OCI-LY1 (cell line): ENCODE results near the gene PRPF19.

ENCODE experiments used
- H2AFZ ChIP-seq: fragments of 200-600 bp; sonication (generic), shearing (Covaris generic); 2 replicates; pipeline ENCODE4 v1.6.0; 2014; ENCODE audit warnings: antibody characterized with exemption, mild to moderate bottlenecking, low read length
- H3F3A ChIP-seq: fragments of 200-600 bp; sonication (generic), shearing (Covaris generic); 2 replicates; pipeline ENCODE4 v1.6.0; 2014; ENCODE audit warnings: mild to moderate bottlenecking, antibody characterized with exemption, low read length, moderate library complexity; ENCODE audit not compliant: insufficient read depth
- H3K27ac ChIP-seq: fragments of 200-600 bp; sonication (generic); 2 replicates; pipeline ENCODE4 v1.5.1; 2014; ENCODE audit warnings: low read length, mixed run types, mild to moderate bottlenecking, low read depth; ENCODE audit not compliant: poor library complexity, severe bottlenecking
- H3K27me3 ChIP-seq: fragments of 200-600 bp; sonication (generic); 2 replicates; pipeline ENCODE4 v1.6.0; 2014; ENCODE audit warnings: antibody characterized with exemption, mild to moderate bottlenecking, low read length, moderate library complexity; ENCODE audit not compliant: insufficient read depth
- H3K36me3 ChIP-seq: fragments of 200-600 bp; sonication (generic); 2 replicates; pipeline ENCODE4 v1.6.1; 2014; ENCODE audit warnings: mild to moderate bottlenecking, antibody characterized with exemption, low read length, moderate library complexity, mixed read lengths; ENCODE audit not compliant: insufficient read depth
- H3K4me1 ChIP-seq: fragments of 200-600 bp; sonication (generic); 2 replicates; pipeline ENCODE4 v1.5.1; 2014; ENCODE audit warnings: mild to moderate bottlenecking, low read length, moderate library complexity; ENCODE audit not compliant: insufficient read depth, severe bottlenecking
- H3K4me2 ChIP-seq: fragments of 200-600 bp; sonication (generic), shearing (Covaris generic); 2 replicates; pipeline ENCODE4 v1.6.1; 2014; ENCODE audit warnings: low read length
- H3K4me3 ChIP-seq: fragments of 200-600 bp; sonication (generic); 2 replicates; pipeline ENCODE4 v1.5.1; 2014; ENCODE audit warnings: low read length, low read depth, mild to moderate bottlenecking, mixed read lengths; ENCODE audit not compliant: poor library complexity, severe bottlenecking
- H3K79me2 ChIP-seq: fragments of 200-600 bp; shearing (Covaris generic); 2 replicates; pipeline ENCODE4 v1.6.1; 2016; ENCODE audit warnings: mixed run types, low read length, mixed read lengths; ENCODE audit not compliant: insufficient read depth
- H3K9ac ChIP-seq: fragments of 200-600 bp; sonication (generic), shearing (Covaris generic); 2 replicates; pipeline ENCODE4 v1.6.1; 2014; ENCODE audit warnings: mild to moderate bottlenecking, low read length, mixed read lengths
- H3K9me2 ChIP-seq: fragments of 200-600 bp; sonication (generic), shearing (Covaris generic); 2 replicates; pipeline ENCODE4 v1.6.1; 2014; ENCODE audit warnings: low read depth, mild to moderate bottlenecking, low read length, mixed read lengths
- H3K9me3 ChIP-seq: fragments of 200-600 bp; shearing (Covaris generic); 2 replicates; pipeline ENCODE4 v1.6.1; 2014; ENCODE audit warnings: low read length, mixed read lengths
- H4K20me1 ChIP-seq: fragments of 200-600 bp; sonication (generic), shearing (Covaris generic); 2 replicates; pipeline ENCODE4 v1.6.0; 2016; ENCODE audit warnings: mild to moderate bottlenecking, low read length; ENCODE audit not compliant: insufficient read depth
- EZH2 ChIP-seq: fragments of 200-600 bp; sonication (generic), shearing (Covaris generic); IDR thresholded peaks from 2 replicates; pipeline ENCODE4 v1.8.0; 2017; ENCODE audit warnings: borderline replicate concordance, mixed run types, mild to moderate bottlenecking, antibody characterized with exemption, low read length, moderate library complexity, mixed read lengths
- TF ChIP-seq, protein P1 (sequence below): fragments of 200-600 bp; sonication (generic), shearing (Covaris generic); IDR thresholded peaks from 2 replicates; pipeline ENCODE4 v1.5.1; 2017; ENCODE audit warnings: mild to moderate bottlenecking, antibody characterized with exemption, low read length, moderate library complexity, mixed read lengths

Gene PRPF19

GRCh38 chr11:60870733-60871377 is 35.5 kb downstream of the PRPF19 start:
- Histone ChIP-seq H3K27ac (no peak overlapping the region), H2AFZ (no peak overlapping the region), H3K79me2 (no peaks in the 10 kb centered on the region), H3K4me1 (no peaks in the 10 kb centered on the region), H4K20me1 (no peaks in the 10 kb centered on the region), H3K36me3 (no peaks in the 10 kb centered on the region), H3K9me3 (no peaks in the 10 kb centered on the region), H3F3A (no peaks in the 10 kb centered on the region), H3K9me2 (no peaks in the 10 kb centered on the region), H3K4me2 (no peak overlapping the region), H3K4me3 (no peak overlapping the region), H3K9ac (no peak overlapping the region), H3K27me3 (no peaks in the 10 kb centered on the region)
- TF ChIP-seq, protein P1, sequence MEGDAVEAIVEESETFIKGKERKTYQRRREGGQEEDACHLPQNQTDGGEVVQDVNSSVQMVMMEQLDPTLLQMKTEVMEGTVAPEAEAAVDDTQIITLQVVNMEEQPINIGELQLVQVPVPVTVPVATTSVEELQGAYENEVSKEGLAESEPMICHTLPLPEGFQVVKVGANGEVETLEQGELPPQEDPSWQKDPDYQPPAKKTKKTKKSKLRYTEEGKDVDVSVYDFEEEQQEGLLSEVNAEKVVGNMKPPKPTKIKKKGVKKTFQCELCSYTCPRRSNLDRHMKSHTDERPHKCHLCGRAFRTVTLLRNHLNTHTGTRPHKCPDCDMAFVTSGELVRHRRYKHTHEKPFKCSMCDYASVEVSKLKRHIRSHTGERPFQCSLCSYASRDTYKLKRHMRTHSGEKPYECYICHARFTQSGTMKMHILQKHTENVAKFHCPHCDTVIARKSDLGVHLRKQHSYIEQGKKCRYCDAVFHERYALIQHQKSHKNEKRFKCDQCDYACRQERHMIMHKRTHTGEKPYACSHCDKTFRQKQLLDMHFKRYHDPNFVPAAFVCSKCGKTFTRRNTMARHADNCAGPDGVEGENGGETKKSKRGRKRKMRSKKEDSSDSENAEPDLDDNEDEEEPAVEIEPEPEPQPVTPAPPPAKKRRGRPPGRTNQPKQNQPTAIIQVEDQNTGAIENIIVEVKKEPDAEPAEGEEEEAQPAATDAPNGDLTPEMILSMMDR = no peak
- TF ChIP-seq EZH2 = no peak

GRCh38 chr11:60870276-60870675 is 36.1 kb downstream of the PRPF19 start:
- H3K9me2 ChIP-seq = no peaks in the 10 kb centered on the region
- no peaks in the 10 kb centered on the region for H3K9me3 ChIP-seq
- no peak overlapping the region for H3K4me2 ChIP-seq
- H3K36me3 ChIP-seq = no peaks in the 10 kb centered on the region
- no peak overlapping the region for H3K27ac ChIP-seq
- H3K79me2 ChIP-seq = no peaks in the 10 kb centered on the region
- no peak overlapping the region for H3K9ac ChIP-seq
- no peaks in the 10 kb centered on the region for H3F3A ChIP-seq
- no peaks in the 10 kb centered on the region for H3K27me3 ChIP-seq
- H4K20me1 ChIP-seq = no peaks in the 10 kb centered on the region
- H3K4me3 ChIP-seq = no peak overlapping the region
- TF ChIP-seq, protein P1 = no peak
- TF ChIP-seq EZH2 = no peak
- H2AFZ ChIP-seq = no peak overlapping the region
- H3K4me1 ChIP-seq = no peaks in the 10 kb centered on the region

GRCh38 chr11:60869451-60869825 is 36.9 kb downstream of the PRPF19 start:
- Histone ChIP-seq H3K36me3 (no peaks in the 10 kb centered on the region), H3K4me2 (no peak overlapping the region), H3F3A (no peaks in the 10 kb centered on the region), H3K79me2 (no peaks in the 10 kb centered on the region), H2AFZ (no peak overlapping the region), H3K27me3 (no peaks in the 10 kb centered on the region), H3K27ac (no peak overlapping the region), H3K9me3 (no peaks in the 10 kb centered on the region), H3K9me2 (no peaks in the 10 kb centered on the region), H3K4me1 (no peaks in the 10 kb centered on the region), H3K4me3 (no peak overlapping the region), H3K9ac (no peak overlapping the region), H4K20me1 (no peaks in the 10 kb centered on the region)
- TF ChIP-seq, protein P1 = no peak
- no peak for TF ChIP-seq EZH2
